Left lobe of liver (tissue), 2 donors: ENCODE data around the gene RUNX2. TPM values are rescaled to one million over a fixed set of nuclear protein-coding genes. Genes with fewer than 3 reads are reported as not detected.

ENCODE experiments used
- ATAC-seq: fragments of 200-7000 bp; cut with Tn5 transposase; one replicate; pipeline ENCODE4 v1.9.1; 2020; ENCODE audit warnings: mild to moderate bottlenecking, moderate library complexity
- DNase-seq: peaks from one replicate; pipeline ENCODE4 v3.0.0-alpha.2; 2020; ENCODE audit warnings: low spot score
- total RNA-seq: library from RNA; stranded (reverse); gene quantifications from one replicate; pipeline ENCODE4 v1.2.1, GENCODE V29; 2021
- donor health status: DM: no; HTN: no; CAD: no; lungs with moderate emphysema.
- donor health status: DM: no; HTN: yes; CAD: no.

RUNX2 gene
- total RNA-seq, 1 donor from 2014 or later: 0.15 TPM

- ATAC-seq (no peak), DNase-seq (no peak)
Measured at GRCh38 chr6:45398075-45398813, 70.1 kb downstream of the RUNX2 start.

- ATAC-seq (no peak), DNase-seq (no peak)
Measured at GRCh38 chr6:45400021-45400420, 71.9 kb downstream of the RUNX2 start.

GRCh38 chr6:45411959-45412358, 83.8 kb downstream of the RUNX2 start:
- DNase-seq (no peak), ATAC-seq (no peak)

GRCh38 chr6:45415315-45415714, 87.2 kb downstream of the RUNX2 start:
- ATAC-seq (no peak), DNase-seq (no peak)

GRCh38 chr6:45415788-45416518, 87.8 kb downstream of the RUNX2 start:
- DNase-seq (no peak), ATAC-seq (no peak)

- ATAC-seq: no peak
- no peak for DNase-seq
Measured at GRCh38 chr6:45416700-45417099, 88.6 kb downstream of the RUNX2 start.

GRCh38 chr6:45417436-45417835, 89.3 kb downstream of the RUNX2 start:
- no peak for DNase-seq
- ATAC-seq: no peak

- ATAC-seq: peak; percentile 78
- DNase-seq: peak; percentile 63
Measured at GRCh38 chr6:45419571-45420082, 91.5 kb downstream of the RUNX2 start.

GRCh38 chr6:45420083-45420908, 92.2 kb downstream of the RUNX2 start:
- ATAC-seq: no peak
- no peak for DNase-seq

GRCh38 chr6:45420909-45421708, 93.0 kb downstream of the RUNX2 start:
- DNase-seq (no peak), ATAC-seq (no peak)

- ATAC-seq: peak; percentile 74
- peak; percentile 51 for DNase-seq
Measured at GRCh38 chr6:45421709-45422502, 93.8 kb downstream of the RUNX2 start.

- DNase-seq (peak; percentile 50), ATAC-seq (peak; percentile 43)
Measured at GRCh38 chr6:45422503-45423110, 94.5 kb downstream of the RUNX2 start.

GRCh38 chr6:45423111-45423823, 95.1 kb downstream of the RUNX2 start:
- ATAC-seq (peak; percentile 8), DNase-seq (no peak)

- DNase-seq: no peak
- ATAC-seq: no peak
Measured at GRCh38 chr6:45423824-45424450, 95.8 kb downstream of the RUNX2 start.

- DNase-seq: no peak
- no peak for ATAC-seq
Measured at GRCh38 chr6:45424451-45424861, 96.3 kb downstream of the RUNX2 start.

GRCh38 chr6:45426251-45426650, 98.1 kb downstream of the RUNX2 start:
- DNase-seq (no peak), ATAC-seq (no peak)

- ATAC-seq (no peak), DNase-seq (no peak)
Measured at GRCh38 chr6:45427726-45428125, 99.6 kb downstream of the RUNX2 start.

- ATAC-seq: no peak
Measured at GRCh38 chr6:45428727-45429126, 100.6 kb downstream of the RUNX2 start.

More at GRCh38 chr6:45428727-45429126, 100.6 kb downstream of the RUNX2 start:
- no peak for DNase-seq
